Suprapubic skin (tissue), 4 donors: Measurements from ENCODE around the gene WDR37. TPM values are rescaled to one million over a fixed set of nuclear protein-coding genes. Genes with fewer than 3 reads are reported as not detected.

Experiments
- DNase-seq, 2 donors: peaks; one replicate each; pipeline ENCODE4 v3.0.0-alpha.2; 2019; ENCODE audit warnings: low spot score in 2 of 2
- H3K27ac ChIP-seq: fragments of 200-600 bp; sonication (generic); one replicate; pipeline ENCODE4 v1.5.1; 2019
- H3K27me3 ChIP-seq: fragments of 200-600 bp; sonication (generic); one replicate; pipeline ENCODE4 v1.5.1; 2019
- H3K36me3 ChIP-seq: fragments of 200-600 bp; sonication (generic); one replicate; pipeline ENCODE4 v1.5.1; 2019
- H3K4me1 ChIP-seq: fragments of 200-600 bp; sonication (generic); one replicate; pipeline ENCODE4 v1.5.1; 2019
- H3K4me3 ChIP-seq: fragments of 200-600 bp; sonication (generic); one replicate; pipeline ENCODE4 v1.5.1; 2019; ENCODE audit warnings: mild to moderate bottlenecking
- H3K9me3 ChIP-seq: fragments of 200-600 bp; sonication (generic); one replicate; pipeline ENCODE4 v1.5.1; 2019
- CTCF ChIP-seq, 2 donors: fragments of 200-600 bp in 1 of 2; fragments of 450-650 bp in 1 of 2; sonication (generic) in 1 of 2; IDR thresholded peaks; one replicate each; pipeline ENCODE4 v1.5.1; 2016 to 2019; ENCODE audit warnings: antibody characterized with exemption in 2 of 2, mild to moderate bottlenecking in 1 of 2, moderate library complexity in 1 of 2
- EP300 ChIP-seq: sonication (generic); formaldehyde crosslinking; IDR thresholded peaks from one replicate; pipeline ENCODE4 v1.6.1; 2017; ENCODE audit warnings: antibody characterized with exemption
- POLR2A ChIP-seq, 2 donors: fragments of 450-650 bp; IDR thresholded peaks; one replicate each; pipeline ENCODE4 v1.6.1; 2017; ENCODE audit warnings: antibody characterized with exemption in 2 of 2, mild to moderate bottlenecking in 2 of 2, moderate library complexity in 2 of 2
- POLR2AphosphoS5 ChIP-seq, 3 donors: sonication (generic); formaldehyde crosslinking; IDR thresholded peaks; one replicate each; pipeline ENCODE4 v1.6.1; 2017; ENCODE audit warnings: antibody characterized with exemption in 3 of 3
- WGBS: methylation state at CpG from one replicate; pipeline ENCODE4 v1.1.5; 2018; 5-methylcytosine and 5-hydroxymethylcytosine counted together
- total RNA-seq, 4 donors: library from RNA; depleted of rRNA; stranded (reverse); fragments of >200 nt; gene quantifications; one replicate each; pipeline ENCODE4 v1.1.0, GENCODE V29; 2016

The WDR37 gene
- total RNA-seq, 4 donors from 2014 or later, result 13.1 to 32.7 (median 18.4) TPM

GRCh38 chr10:1177936-1178335, 121.8 kb downstream of the WDR37 start:
- 95% methylated on average over 8 of the region's 9 CpGs for WGBS
- Histone ChIP-seq H3K27me3 (no peaks in the 10 kb centered on the region), H3K9me3 (no peaks in the 10 kb centered on the region), H3K36me3 (no peaks in the 10 kb centered on the region), H3K27ac (no peak overlapping the region), H3K4me1 (no peaks in the 10 kb centered on the region), H3K4me3 (no peak overlapping the region)
- TF ChIP-seq EP300, result no peak
- TF ChIP-seq POLR2AphosphoS5 (IDR thresholded peaks at IDR 0.05), result no peak
- TF ChIP-seq POLR2A (IDR thresholded peaks at IDR 0.05), result no peak
- TF ChIP-seq CTCF (IDR thresholded peaks at IDR 0.05), result no peak
- peak in 1 of 2 donors; percentile 62 for DNase-seq

GRCh38 chr10:1178506-1178905, 122.3 kb downstream of the WDR37 start:
- Histone ChIP-seq H3K27me3 (no peaks in the 10 kb centered on the region), H3K4me3 (no peak overlapping the region), H3K9me3 (no peaks in the 10 kb centered on the region), H3K27ac (no peak overlapping the region), H3K4me1 (no peaks in the 10 kb centered on the region), H3K36me3 (no peaks in the 10 kb centered on the region)
- peak in 1 of 2 donors; percentile 40 for DNase-seq
- 91% methylated on average over 16 of the region's 16 CpGs for WGBS
- TF ChIP-seq EP300 (no peak), POLR2A (IDR thresholded peaks at IDR 0.05) (no peak), POLR2AphosphoS5 (IDR thresholded peaks at IDR 0.05) (no peak), CTCF (IDR thresholded peaks at IDR 0.05) (no peak)

GRCh38 chr10:1179346-1180070, 123.3 kb downstream of the WDR37 start:
- no peak overlapping the region for H3K4me3 ChIP-seq
- no peaks in the 10 kb centered on the region for H3K4me1 ChIP-seq
- no peak overlapping the region for H3K27ac ChIP-seq
- DNase-seq, result peak; percentile 32 to 57
- no peaks in the 10 kb centered on the region for H3K36me3 ChIP-seq
- no peaks in the 10 kb centered on the region for H3K9me3 ChIP-seq
- WGBS, result 79% methylated on average over 20 of the region's 20 CpGs
- H3K27me3 ChIP-seq, result no peaks in the 10 kb centered on the region
- no peak for TF ChIP-seq EP300
- TF ChIP-seq POLR2A (IDR thresholded peaks at IDR 0.05), result no peak
- no peak for TF ChIP-seq POLR2AphosphoS5 (IDR thresholded peaks at IDR 0.05)
- TF ChIP-seq CTCF (IDR thresholded peaks at IDR 0.05), result no peak

- H3K4me3 ChIP-seq, result no peak overlapping the region
- H3K4me1 ChIP-seq, result no peaks in the 10 kb centered on the region
- no peaks in the 10 kb centered on the region for H3K36me3 ChIP-seq
- no peaks in the 10 kb centered on the region for H3K9me3 ChIP-seq
- TF ChIP-seq POLR2A (IDR thresholded peaks at IDR 0.05), result no peak
- TF ChIP-seq CTCF (IDR thresholded peaks at IDR 0.05), result no peak
- WGBS, result 88% methylated on average over 10 of the region's 16 CpGs
- H3K27me3 ChIP-seq, result no peaks in the 10 kb centered on the region
- H3K27ac ChIP-seq, result no peak overlapping the region
- DNase-seq, result peak; percentile 21 to 49
These were observed 124.0 kb downstream of the WDR37 start for GRCh38 chr10:1180071-1180730.

- no peak overlapping the region for H3K4me3 ChIP-seq
- peak in 1 of 2 donors; percentile 5 for DNase-seq
- H3K27ac ChIP-seq, result no peak overlapping the region
- H3K4me1 ChIP-seq, result no peaks in the 10 kb centered on the region
- WGBS, result 90% methylated on average over 8 of the region's 11 CpGs
- H3K9me3 ChIP-seq, result no peaks in the 10 kb centered on the region
- no peaks in the 10 kb centered on the region for H3K36me3 ChIP-seq
- TF ChIP-seq EP300 (no peak), CTCF (IDR thresholded peaks at IDR 0.05) (no peak), POLR2AphosphoS5 (IDR thresholded peaks at IDR 0.05) (no peak), POLR2A (IDR thresholded peaks at IDR 0.05) (no peak)
- peaks cover 2% of the 10 kb centered on the region for H3K27me3 ChIP-seq
These were observed 124.7 kb downstream of the WDR37 start for GRCh38 chr10:1180836-1181235.
